Measurements from ENCODE around the gene PDE4D.
"Not testable (repeated sequence)": the region's sequence is repeated elsewhere in the genome, so short reads cannot be mapped to it uniquely, and the experiment has no call there.

The PDE4D gene

DNA sequence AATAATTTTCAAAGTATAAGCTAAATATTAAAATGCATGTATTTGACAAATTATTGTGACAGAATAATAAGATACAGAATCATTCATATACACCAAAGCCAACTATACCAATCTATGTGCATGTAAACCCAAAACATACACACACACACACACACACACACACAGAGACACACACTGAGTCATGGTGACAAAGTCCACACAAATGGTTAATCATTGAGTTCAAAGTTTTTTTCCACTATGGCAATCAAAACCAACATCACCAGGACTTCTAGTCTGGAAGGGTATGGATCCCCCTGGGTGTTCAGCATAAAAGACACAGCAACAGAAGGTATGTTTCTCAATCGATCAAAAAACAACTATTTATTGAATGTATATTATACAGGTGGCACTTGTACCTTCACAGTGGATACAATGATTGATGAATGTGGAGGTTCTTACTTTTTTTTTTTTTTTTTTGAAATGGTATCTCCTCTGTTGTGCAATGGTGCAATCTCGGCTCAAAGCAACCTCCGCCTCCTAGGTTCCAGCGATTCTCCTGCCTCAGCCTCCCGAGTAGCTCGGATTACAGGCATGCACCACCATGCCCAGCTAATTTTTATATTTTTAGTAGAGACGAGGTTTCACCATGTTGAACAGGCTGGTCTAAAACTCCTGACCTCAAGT lies 137.0 kb downstream of the PDE4D start:
- Mint-ChIP-seq H3K9me3 (no peaks in the 10 kb centered on the region), H3K27me3 (peaks cover 5% of the 10 kb centered on the region), H3K36me3 (no peaks in the 10 kb centered on the region), H3K27ac (no peak overlapping the region), H3K4me1 (no peaks in the 10 kb centered on the region), H3K4me3 (no peak overlapping the region)

DNA sequence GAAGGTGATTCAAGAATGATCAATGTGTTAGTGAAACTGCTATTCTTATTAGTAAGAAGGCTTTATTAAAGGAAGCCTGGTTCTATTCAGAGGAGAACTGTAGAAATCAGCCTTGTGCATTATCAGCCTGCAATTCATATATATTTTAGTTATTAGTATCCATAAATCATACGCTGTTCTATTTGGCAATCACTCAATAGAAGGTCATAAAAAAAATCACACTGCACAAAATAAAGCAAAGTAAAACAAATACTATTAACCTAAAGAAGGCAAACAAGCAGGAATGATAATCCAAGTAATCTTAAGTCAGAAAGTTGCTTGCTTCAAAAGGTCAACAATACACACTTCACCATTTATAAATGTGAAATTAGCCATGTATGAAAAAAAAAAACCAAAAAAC lies 138.1 kb downstream of the PDE4D start:
- H3K4me1 Mint-ChIP-seq = no peaks in the 10 kb centered on the region
- no peak overlapping the region for H3K4me3 Mint-ChIP-seq
- H3K27ac Mint-ChIP-seq = no peak overlapping the region
- H3K27me3 Mint-ChIP-seq = peaks cover 5% of the 10 kb centered on the region
- H3K36me3 Mint-ChIP-seq = no peaks in the 10 kb centered on the region
- H3K9me3 Mint-ChIP-seq = no peaks in the 10 kb centered on the region

GRCh38 chr5:59753599-59753998 lies 139.9 kb downstream of the PDE4D start:
- Mint-ChIP-seq H3K9me3 (no peaks in the 10 kb centered on the region), H3K27ac (no peak overlapping the region), H3K4me1 (no peaks in the 10 kb centered on the region), H3K27me3 (peaks cover 2% of the 10 kb centered on the region), H3K4me3 (no peak overlapping the region), H3K36me3 (no peaks in the 10 kb centered on the region)

GRCh38 chr5:59749782-59750520 lies 143.6 kb downstream of the PDE4D start:
- no peaks in the 10 kb centered on the region for H3K36me3 Mint-ChIP-seq
- H3K27ac Mint-ChIP-seq = no peak overlapping the region
- no peaks in the 10 kb centered on the region for H3K4me1 Mint-ChIP-seq
- peaks cover 2% of the 10 kb centered on the region for H3K27me3 Mint-ChIP-seq
- H3K9me3 Mint-ChIP-seq = no peaks in the 10 kb centered on the region
- H3K4me3 Mint-ChIP-seq = no peak overlapping the region

DNA sequence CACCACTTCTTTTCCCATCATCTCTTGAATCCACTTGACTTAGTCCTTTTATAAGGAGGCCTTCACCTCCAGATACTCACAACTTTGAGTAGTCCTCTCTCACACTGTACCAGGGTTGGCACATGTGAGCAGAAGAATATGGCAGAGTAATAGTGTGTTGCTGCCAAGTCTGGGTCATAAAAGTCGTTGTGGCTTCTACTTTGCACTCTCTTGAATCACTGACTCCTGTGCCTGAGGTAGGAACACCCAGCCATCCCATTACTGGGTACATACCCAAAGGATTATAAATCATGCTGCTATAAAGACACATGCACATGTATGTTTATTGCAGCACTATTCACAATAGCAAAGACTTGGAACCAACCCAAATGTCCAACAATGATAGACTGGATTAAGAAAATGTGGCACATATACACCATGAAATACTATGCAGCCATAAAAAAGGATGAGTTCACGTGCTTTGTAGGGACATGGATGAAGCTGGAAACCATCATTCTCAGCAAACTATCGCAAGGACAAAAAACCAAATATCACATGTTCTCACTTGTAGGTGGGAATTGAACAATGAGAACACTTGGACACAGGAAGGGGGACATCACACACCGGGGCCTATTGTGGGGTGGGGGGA lies 145.4 kb downstream of the PDE4D start:
- not testable (repeated sequence) for H3K27ac Mint-ChIP-seq, H3K9me3 Mint-ChIP-seq, H3K4me1 Mint-ChIP-seq, H3K27me3 Mint-ChIP-seq, H3K36me3 Mint-ChIP-seq, H3K4me3 Mint-ChIP-seq

- Mint-ChIP-seq H3K36me3 (no peaks in the 10 kb centered on the region), H3K27ac (no peak overlapping the region), H3K4me3 (no peak overlapping the region), H3K9me3 (no peaks in the 10 kb centered on the region), H3K27me3 (no peaks in the 10 kb centered on the region), H3K4me1 (no peaks in the 10 kb centered on the region)
Measured at GRCh38 chr5:59746241-59746765, 147.2 kb downstream of the PDE4D start.

- no peaks in the 10 kb centered on the region for H3K4me1 Mint-ChIP-seq
- no peak overlapping the region for H3K4me3 Mint-ChIP-seq
- H3K9me3 Mint-ChIP-seq = no peaks in the 10 kb centered on the region
- no peaks in the 10 kb centered on the region for H3K27me3 Mint-ChIP-seq
- H3K27ac Mint-ChIP-seq = no peak overlapping the region
- no peaks in the 10 kb centered on the region for H3K36me3 Mint-ChIP-seq
Measured at GRCh38 chr5:59745415-59745863, 148.1 kb downstream of the PDE4D start.

DNA sequence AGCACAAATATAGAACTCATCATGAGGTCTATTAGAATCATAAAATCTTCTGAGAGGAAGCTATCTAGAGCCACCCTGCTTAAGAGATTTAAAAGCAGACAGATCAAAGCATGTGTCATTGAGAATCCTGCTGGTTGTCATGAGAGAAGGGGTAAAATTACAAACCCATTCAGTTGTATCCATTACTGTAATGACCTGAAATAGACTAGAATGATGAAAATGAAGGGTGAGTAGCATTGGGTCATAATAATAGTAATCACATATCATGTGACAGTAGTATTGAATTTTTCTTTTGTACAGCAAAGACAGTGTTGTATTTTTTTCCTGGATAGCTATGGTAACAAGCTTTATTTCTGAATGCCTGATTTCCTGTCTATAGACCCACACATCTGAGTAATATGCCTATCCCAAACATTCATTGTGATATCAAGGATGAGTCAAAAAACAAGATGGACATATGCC lies 149.0 kb downstream of the PDE4D start:
- H3K4me1 Mint-ChIP-seq = no peaks in the 10 kb centered on the region
- no peaks in the 10 kb centered on the region for H3K36me3 Mint-ChIP-seq
- no peak overlapping the region for H3K27ac Mint-ChIP-seq
- H3K9me3 Mint-ChIP-seq = no peaks in the 10 kb centered on the region
- no peak overlapping the region for H3K4me3 Mint-ChIP-seq
- H3K27me3 Mint-ChIP-seq = no peaks in the 10 kb centered on the region

GRCh38 chr5:59741599-59741998 lies 151.9 kb downstream of the PDE4D start:
- H3K4me3 Mint-ChIP-seq = no peak overlapping the region
- no peaks in the 10 kb centered on the region for H3K4me1 Mint-ChIP-seq
- H3K27ac Mint-ChIP-seq = no peak overlapping the region
- no peaks in the 10 kb centered on the region for H3K9me3 Mint-ChIP-seq
- no peaks in the 10 kb centered on the region for H3K27me3 Mint-ChIP-seq
- no peaks in the 10 kb centered on the region for H3K36me3 Mint-ChIP-seq

- no peak overlapping the region for H3K27ac Mint-ChIP-seq
- no peaks in the 10 kb centered on the region for H3K4me1 Mint-ChIP-seq
- H3K9me3 Mint-ChIP-seq = no peaks in the 10 kb centered on the region
- H3K36me3 Mint-ChIP-seq = no peaks in the 10 kb centered on the region
- no peak overlapping the region for H3K4me3 Mint-ChIP-seq
- H3K27me3 Mint-ChIP-seq = no peaks in the 10 kb centered on the region
Measured at GRCh38 chr5:59738024-59738423, 155.5 kb downstream of the PDE4D start.

DNA sequence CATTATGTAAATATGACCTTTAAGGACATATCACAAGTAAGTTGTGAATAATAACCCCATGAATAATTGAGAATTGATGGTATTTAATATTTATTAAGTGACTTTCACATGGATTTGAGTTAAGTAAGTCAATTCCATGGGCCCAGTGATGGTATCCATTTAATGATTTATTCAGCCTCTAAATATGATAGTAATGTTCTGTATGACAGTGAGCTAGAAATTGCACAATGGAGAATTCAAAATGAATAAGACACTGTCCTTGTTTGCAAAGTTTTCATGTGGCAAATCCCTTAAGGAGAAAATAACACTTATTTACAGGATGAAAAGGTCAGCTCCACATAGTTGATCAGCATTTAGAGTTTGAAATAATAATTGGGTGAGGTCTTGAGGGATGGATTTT lies 160.7 kb downstream of the PDE4D start:
- H3K27ac Mint-ChIP-seq = no peak overlapping the region
- peaks cover 3% of the 10 kb centered on the region for H3K27me3 Mint-ChIP-seq
- H3K36me3 Mint-ChIP-seq = no peaks in the 10 kb centered on the region
- H3K4me3 Mint-ChIP-seq = no peak overlapping the region
- H3K9me3 Mint-ChIP-seq = no peaks in the 10 kb centered on the region
- H3K4me1 Mint-ChIP-seq = no peaks in the 10 kb centered on the region

- no peaks in the 10 kb centered on the region for H3K9me3 Mint-ChIP-seq
- peaks cover 3% of the 10 kb centered on the region for H3K27me3 Mint-ChIP-seq
- no peak overlapping the region for H3K4me3 Mint-ChIP-seq
- H3K27ac Mint-ChIP-seq = no peak overlapping the region
- no peaks in the 10 kb centered on the region for H3K36me3 Mint-ChIP-seq
- H3K4me1 Mint-ChIP-seq = no peaks in the 10 kb centered on the region
Measured at GRCh38 chr5:59732301-59732700, 161.2 kb downstream of the PDE4D start.

DNA sequence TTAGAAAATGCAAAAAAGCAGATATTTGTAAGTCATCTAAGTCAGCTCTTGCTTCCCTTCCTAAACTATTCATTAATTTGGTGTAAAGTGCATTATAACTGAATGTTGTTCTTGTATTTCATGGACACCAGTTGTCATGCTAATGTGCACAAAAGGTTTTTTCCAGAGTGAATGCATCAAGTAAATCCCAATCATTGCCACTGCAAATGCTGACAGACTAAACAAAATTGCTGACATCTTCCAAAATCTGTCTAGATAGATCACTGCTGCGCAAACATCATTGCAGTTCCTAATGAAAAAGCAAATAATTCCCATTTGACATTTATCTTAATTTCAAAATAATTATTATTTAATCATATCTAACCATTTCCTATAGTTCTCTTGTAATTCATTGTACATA lies 161.7 kb downstream of the PDE4D start:
- Mint-ChIP-seq H3K9me3 (no peaks in the 10 kb centered on the region), H3K4me3 (no peak overlapping the region), H3K27me3 (peaks cover 3% of the 10 kb centered on the region), H3K36me3 (no peaks in the 10 kb centered on the region), H3K4me1 (no peaks in the 10 kb centered on the region), H3K27ac (no peak overlapping the region)

- Mint-ChIP-seq H3K9me3 (no peaks in the 10 kb centered on the region), H3K27me3 (peaks cover 3% of the 10 kb centered on the region), H3K27ac (no peak overlapping the region), H3K4me1 (no peaks in the 10 kb centered on the region), H3K4me3 (no peak overlapping the region), H3K36me3 (no peaks in the 10 kb centered on the region)
Measured at GRCh38 chr5:59729820-59730219, 163.7 kb downstream of the PDE4D start.

- no peak overlapping the region for H3K27ac Mint-ChIP-seq
- no peaks in the 10 kb centered on the region for H3K4me1 Mint-ChIP-seq
- no peak overlapping the region for H3K4me3 Mint-ChIP-seq
- peaks cover 3% of the 10 kb centered on the region for H3K27me3 Mint-ChIP-seq
- no peaks in the 10 kb centered on the region for H3K9me3 Mint-ChIP-seq
- H3K36me3 Mint-ChIP-seq = no peaks in the 10 kb centered on the region
Measured at GRCh38 chr5:59729357-59729756, 164.2 kb downstream of the PDE4D start.

DNA sequence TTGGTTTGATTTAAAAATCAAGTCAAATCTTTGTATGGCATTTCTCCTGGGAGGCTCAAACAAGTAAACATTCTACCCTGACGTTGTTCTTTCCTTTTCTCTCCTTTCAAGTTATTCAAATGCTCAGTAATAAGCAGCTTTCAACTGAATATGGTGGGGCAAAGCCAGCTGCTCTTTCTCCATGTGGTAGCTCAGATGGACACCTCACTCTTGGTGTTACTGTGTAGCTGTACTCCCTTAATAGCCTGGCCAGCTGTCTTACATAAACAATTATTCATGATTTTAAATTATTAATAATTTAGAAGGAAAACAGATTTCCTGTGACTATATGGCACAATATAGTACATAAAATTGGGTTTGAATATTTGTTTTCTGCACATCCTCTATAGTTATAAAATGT lies 165.2 kb downstream of the PDE4D start:
- Mint-ChIP-seq H3K27ac (no peak overlapping the region), H3K4me1 (no peaks in the 10 kb centered on the region), H3K9me3 (no peaks in the 10 kb centered on the region), H3K36me3 (no peaks in the 10 kb centered on the region), H3K4me3 (no peak overlapping the region), H3K27me3 (peaks cover 3% of the 10 kb centered on the region)

Measured in activated naive CD4-positive, alpha-beta T cell treated with anti-CD3 and anti-CD28 coated beads, Interleukin-2, amount 50 U/mL, for 24 hours (primary cell).